Upper lobe of left lung (tissue), 4 donors: ENCODE results near the gene CYP4F3.

Source experiments
- POLR2A ChIP-seq, 4 donors: fragments of 450-650 bp; IDR thresholded peaks; one replicate each; pipeline ENCODE4 v1.5.1; 2016 to 2017; ENCODE audit warnings: antibody characterized with exemption in 4 of 4, mild to moderate bottlenecking in 2 of 4
- POLR2AphosphoS5 ChIP-seq, 2 donors: sonication (generic); formaldehyde crosslinking; IDR thresholded peaks; one replicate each; pipeline ENCODE4 v1.5.1; 2017; ENCODE audit warnings: antibody characterized with exemption in 2 of 2

DNA sequence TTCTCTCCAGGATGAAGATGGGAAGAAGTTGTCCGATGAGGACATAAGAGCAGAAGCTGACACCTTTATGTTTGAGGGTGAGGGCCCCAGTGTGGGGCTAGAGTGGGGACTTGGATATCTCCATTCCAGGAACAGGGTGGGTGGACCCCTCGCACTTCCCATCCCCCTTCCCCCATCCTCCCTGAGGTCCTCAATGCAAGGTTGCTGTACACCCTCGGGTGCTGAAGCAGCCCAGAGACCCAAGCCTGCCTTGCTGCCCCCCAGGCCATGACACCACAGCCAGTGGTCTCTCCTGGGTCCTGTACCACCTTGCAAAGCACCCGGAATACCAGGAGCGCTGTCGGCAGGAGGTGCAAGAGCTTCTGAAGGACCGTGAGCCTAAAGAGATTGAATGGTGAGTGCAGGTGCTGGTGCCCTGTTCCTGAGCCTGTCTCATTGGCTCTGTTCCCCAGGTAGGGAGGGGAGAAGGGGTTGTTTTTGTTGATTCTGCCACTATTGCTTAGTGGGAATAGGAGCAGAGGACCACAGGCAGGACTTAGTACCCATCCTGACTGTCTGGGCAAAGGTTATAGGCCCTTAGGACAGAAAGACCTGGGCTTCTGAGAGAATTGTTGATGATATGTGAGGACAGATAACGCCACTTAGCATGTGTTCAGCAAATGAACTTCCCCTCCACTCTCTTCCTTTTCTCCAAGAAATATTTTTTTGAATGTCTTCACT is 12.0 kb downstream of the CYP4F3 start:
- TF ChIP-seq POLR2A (IDR thresholded peaks at IDR 0.05) (no peak), POLR2AphosphoS5 (IDR thresholded peaks at IDR 0.05) (no peak)
